ENCODE results near the gene GABPA. TPM values are rescaled to one million over a fixed set of nuclear protein-coding genes. Genes with fewer than 3 reads are reported as not detected.

The GABPA gene
- total RNA-seq, 1 experiment from 2014 or later: 24.8 TPM

DNA sequence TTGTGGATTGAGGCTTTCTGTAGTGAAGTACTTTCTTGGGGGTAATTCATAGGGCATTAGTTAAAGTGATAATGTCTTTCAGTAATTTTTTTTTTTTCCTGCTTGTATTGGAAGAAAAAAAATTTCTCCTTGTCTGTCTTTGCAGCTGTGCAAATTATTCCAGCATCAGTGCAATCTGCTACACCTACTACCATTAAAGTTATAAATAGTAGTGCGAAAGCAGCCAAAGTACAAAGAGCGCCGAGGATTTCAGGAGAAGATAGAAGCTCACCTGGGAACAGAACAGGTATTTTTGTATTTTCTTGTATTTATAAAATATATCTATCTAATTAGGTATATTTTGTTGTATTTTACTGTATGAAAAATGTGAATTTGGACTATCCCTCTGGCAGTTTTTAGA lies 29.3 kb downstream of the GABPA start:
- no peak overlapping the region for H3K4me3 Mint-ChIP-seq
- H3K9me3 Mint-ChIP-seq: no peaks in the 10 kb centered on the region
- CTCF ChIA-PET: no interaction called here
- no peak for ATAC-seq
- peaks cover 36% of the 10 kb centered on the region for H3K36me3 Mint-ChIP-seq
- H3K4me1 Mint-ChIP-seq: no peaks in the 10 kb centered on the region
- TF ChIP-seq, protein P1, sequence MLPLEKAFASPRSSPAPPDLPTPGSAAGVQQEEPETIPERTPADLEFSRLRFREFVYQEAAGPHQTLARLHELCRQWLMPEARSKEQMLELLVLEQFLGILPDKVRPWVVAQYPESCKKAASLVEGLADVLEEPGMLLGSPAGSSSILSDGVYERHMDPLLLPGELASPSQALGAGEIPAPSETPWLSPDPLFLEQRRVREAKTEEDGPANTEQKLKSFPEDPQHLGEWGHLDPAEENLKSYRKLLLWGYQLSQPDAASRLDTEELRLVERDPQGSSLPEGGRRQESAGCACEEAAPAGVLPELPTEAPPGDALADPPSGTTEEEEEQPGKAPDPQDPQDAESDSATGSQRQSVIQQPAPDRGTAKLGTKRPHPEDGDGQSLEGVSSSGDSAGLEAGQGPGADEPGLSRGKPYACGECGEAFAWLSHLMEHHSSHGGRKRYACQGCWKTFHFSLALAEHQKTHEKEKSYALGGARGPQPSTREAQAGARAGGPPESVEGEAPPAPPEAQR (CRISPR knock-in tag; IDR thresholded peaks at IDR 0.05): no peak
- TF ChIP-seq, protein P2, sequence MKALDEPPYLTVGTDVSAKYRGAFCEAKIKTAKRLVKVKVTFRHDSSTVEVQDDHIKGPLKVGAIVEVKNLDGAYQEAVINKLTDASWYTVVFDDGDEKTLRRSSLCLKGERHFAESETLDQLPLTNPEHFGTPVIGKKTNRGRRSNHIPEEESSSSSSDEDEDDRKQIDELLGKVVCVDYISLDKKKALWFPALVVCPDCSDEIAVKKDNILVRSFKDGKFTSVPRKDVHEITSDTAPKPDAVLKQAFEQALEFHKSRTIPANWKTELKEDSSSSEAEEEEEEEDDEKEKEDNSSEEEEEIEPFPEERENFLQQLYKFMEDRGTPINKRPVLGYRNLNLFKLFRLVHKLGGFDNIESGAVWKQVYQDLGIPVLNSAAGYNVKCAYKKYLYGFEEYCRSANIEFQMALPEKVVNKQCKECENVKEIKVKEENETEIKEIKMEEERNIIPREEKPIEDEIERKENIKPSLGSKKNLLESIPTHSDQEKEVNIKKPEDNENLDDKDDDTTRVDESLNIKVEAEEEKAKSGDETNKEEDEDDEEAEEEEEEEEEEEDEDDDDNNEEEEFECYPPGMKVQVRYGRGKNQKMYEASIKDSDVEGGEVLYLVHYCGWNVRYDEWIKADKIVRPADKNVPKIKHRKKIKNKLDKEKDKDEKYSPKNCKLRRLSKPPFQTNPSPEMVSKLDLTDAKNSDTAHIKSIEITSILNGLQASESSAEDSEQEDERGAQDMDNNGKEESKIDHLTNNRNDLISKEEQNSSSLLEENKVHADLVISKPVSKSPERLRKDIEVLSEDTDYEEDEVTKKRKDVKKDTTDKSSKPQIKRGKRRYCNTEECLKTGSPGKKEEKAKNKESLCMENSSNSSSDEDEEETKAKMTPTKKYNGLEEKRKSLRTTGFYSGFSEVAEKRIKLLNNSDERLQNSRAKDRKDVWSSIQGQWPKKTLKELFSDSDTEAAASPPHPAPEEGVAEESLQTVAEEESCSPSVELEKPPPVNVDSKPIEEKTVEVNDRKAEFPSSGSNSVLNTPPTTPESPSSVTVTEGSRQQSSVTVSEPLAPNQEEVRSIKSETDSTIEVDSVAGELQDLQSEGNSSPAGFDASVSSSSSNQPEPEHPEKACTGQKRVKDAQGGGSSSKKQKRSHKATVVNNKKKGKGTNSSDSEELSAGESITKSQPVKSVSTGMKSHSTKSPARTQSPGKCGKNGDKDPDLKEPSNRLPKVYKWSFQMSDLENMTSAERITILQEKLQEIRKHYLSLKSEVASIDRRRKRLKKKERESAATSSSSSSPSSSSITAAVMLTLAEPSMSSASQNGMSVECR (CRISPR knock-in tag; IDR thresholded peaks at IDR 0.05; ENCODE audit: borderline replicate concordance): no peak
- TF ChIP-seq ZNF138 (CRISPR knock-in tag; conservative IDR thresholded peaks at IDR 0.05): no peak
- TF ChIP-seq, protein P3, sequence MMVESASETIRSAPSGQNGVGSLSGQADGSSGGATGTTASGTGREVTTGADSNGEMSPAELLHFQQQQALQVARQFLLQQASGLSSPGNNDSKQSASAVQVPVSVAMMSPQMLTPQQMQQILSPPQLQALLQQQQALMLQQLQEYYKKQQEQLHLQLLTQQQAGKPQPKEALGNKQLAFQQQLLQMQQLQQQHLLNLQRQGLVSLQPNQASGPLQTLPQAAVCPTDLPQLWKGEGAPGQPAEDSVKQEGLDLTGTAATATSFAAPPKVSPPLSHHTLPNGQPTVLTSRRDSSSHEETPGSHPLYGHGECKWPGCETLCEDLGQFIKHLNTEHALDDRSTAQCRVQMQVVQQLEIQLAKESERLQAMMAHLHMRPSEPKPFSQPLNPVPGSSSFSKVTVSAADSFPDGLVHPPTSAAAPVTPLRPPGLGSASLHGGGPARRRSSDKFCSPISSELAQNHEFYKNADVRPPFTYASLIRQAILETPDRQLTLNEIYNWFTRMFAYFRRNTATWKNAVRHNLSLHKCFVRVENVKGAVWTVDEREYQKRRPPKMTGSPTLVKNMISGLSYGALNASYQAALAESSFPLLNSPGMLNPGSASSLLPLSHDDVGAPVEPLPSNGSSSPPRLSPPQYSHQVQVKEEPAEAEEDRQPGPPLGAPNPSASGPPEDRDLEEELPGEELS (CRISPR knock-in tag; IDR thresholded peaks at IDR 0.05): no peak
- TF ChIP-seq RELA (CRISPR knock-in tag; IDR thresholded peaks at IDR 0.05; ENCODE audit: borderline replicate concordance): no peak
- no peak overlapping the region for H3K27ac Mint-ChIP-seq
- DNase-seq (ENCODE audit: low spot score): no peak
- POLR2A ChIA-PET: no interaction called here
- H3K27me3 Mint-ChIP-seq (ENCODE audit: low read depth): no peaks in the 10 kb centered on the region

DNA sequence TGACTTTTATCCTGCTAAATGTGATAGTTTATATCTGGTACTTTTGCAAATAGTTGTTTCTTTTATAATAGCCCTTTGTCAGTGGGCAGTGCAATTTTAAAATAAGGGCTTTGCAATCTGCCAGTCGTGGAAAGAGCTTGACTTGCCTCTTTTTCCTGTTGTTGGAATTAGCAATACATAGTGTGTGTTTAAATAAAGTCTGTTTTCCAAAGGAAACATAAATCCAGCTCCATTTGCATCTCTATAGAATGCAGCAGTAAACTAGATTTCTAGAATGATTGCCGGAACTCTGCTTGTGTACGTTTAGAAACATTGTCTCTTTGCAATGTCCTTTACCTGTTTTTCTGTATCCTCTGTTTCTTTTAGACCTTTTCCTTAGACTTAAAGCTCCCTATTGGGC lies 33.1 kb downstream of the GABPA start:
- DNase-seq (ENCODE audit: low spot score) (no peak), ATAC-seq (no peak)
- ChIA-PET CTCF (interaction anchor here (1.7 kb wide), 1 partner anchor 34 kb away, joined by 5 read pairs; no protein-coding TSS in a partner anchor), POLR2A (no interaction called here)
- Mint-ChIP-seq H3K4me3 (no peak overlapping the region), H3K4me1 (no peaks in the 10 kb centered on the region), H3K27me3 (ENCODE audit: low read depth) (no peaks in the 10 kb centered on the region), H3K36me3 (peaks cover 22% of the 10 kb centered on the region), H3K9me3 (no peaks in the 10 kb centered on the region), H3K27ac (no peak overlapping the region)
- TF ChIP-seq, protein P4, sequence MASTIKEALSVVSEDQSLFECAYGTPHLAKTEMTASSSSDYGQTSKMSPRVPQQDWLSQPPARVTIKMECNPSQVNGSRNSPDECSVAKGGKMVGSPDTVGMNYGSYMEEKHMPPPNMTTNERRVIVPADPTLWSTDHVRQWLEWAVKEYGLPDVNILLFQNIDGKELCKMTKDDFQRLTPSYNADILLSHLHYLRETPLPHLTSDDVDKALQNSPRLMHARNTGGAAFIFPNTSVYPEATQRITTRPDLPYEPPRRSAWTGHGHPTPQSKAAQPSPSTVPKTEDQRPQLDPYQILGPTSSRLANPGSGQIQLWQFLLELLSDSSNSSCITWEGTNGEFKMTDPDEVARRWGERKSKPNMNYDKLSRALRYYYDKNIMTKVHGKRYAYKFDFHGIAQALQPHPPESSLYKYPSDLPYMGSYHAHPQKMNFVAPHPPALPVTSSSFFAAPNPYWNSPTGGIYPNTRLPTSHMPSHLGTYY (CRISPR knock-in tag; IDR thresholded peaks at IDR 0.05): no peak
- TF ChIP-seq IRF2 (CRISPR knock-in tag; IDR thresholded peaks at IDR 0.05; ENCODE audit: borderline replicate concordance, low read depth) (no peak), RELA (CRISPR knock-in tag; IDR thresholded peaks at IDR 0.05; ENCODE audit: borderline replicate concordance) (no peak), JUN (CRISPR knock-in tag; IDR thresholded peaks at IDR 0.05) (no peak), CREM (CRISPR knock-in tag; IDR thresholded peaks at IDR 0.05) (no peak), CBFB (CRISPR knock-in tag; IDR thresholded peaks at IDR 0.05; ENCODE audit: low read depth) (no peak), NFE2L1 (CRISPR knock-in tag; IDR thresholded peaks at IDR 0.05) (no peak), HMGA2 (CRISPR knock-in tag; IDR thresholded peaks at IDR 0.05) (no peak), ZNF396 (CRISPR knock-in tag; IDR thresholded peaks at IDR 0.05; ENCODE audit: borderline replicate concordance) (no peak), ZNF219 (CRISPR knock-in tag; IDR thresholded peaks at IDR 0.05; ENCODE audit: borderline replicate concordance) (no peak)
- TF ChIP-seq, protein P5, sequence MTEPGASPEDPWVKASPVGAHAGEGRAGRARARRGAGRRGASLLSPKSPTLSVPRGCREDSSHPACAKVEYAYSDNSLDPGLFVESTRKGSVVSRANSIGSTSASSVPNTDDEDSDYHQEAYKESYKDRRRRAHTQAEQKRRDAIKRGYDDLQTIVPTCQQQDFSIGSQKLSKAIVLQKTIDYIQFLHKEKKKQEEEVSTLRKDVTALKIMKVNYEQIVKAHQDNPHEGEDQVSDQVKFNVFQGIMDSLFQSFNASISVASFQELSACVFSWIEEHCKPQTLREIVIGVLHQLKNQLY (CRISPR knock-in tag; IDR thresholded peaks at IDR 0.05): no peak
- TF ChIP-seq, protein P6, sequence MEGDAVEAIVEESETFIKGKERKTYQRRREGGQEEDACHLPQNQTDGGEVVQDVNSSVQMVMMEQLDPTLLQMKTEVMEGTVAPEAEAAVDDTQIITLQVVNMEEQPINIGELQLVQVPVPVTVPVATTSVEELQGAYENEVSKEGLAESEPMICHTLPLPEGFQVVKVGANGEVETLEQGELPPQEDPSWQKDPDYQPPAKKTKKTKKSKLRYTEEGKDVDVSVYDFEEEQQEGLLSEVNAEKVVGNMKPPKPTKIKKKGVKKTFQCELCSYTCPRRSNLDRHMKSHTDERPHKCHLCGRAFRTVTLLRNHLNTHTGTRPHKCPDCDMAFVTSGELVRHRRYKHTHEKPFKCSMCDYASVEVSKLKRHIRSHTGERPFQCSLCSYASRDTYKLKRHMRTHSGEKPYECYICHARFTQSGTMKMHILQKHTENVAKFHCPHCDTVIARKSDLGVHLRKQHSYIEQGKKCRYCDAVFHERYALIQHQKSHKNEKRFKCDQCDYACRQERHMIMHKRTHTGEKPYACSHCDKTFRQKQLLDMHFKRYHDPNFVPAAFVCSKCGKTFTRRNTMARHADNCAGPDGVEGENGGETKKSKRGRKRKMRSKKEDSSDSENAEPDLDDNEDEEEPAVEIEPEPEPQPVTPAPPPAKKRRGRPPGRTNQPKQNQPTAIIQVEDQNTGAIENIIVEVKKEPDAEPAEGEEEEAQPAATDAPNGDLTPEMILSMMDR (IDR thresholded peaks at IDR 0.05): no peak
- TF ChIP-seq, protein P7, sequence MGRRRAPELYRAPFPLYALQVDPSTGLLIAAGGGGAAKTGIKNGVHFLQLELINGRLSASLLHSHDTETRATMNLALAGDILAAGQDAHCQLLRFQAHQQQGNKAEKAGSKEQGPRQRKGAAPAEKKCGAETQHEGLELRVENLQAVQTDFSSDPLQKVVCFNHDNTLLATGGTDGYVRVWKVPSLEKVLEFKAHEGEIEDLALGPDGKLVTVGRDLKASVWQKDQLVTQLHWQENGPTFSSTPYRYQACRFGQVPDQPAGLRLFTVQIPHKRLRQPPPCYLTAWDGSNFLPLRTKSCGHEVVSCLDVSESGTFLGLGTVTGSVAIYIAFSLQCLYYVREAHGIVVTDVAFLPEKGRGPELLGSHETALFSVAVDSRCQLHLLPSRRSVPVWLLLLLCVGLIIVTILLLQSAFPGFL (CRISPR knock-in tag; IDR thresholded peaks at IDR 0.05; ENCODE audit: borderline replicate concordance): no peak
